CD4-positive, alpha-beta T cell (primary cell): Measurements from ENCODE around the gene TMED1. TPM values are rescaled to one million over a fixed set of nuclear protein-coding genes. Genes with fewer than 3 reads are reported as not detected.
"Not testable (repeated sequence)": the region's sequence is repeated elsewhere in the genome, so short reads cannot be mapped to it uniquely, and the experiment has no call there.

Experiments
- ATAC-seq: fragments of 200-7000 bp; cut with Tn5 transposase; one replicate; pipeline ENCODE4 v1.10.0; 2022; ENCODE audit warnings: mild to moderate bottlenecking; ENCODE audit not compliant: poor library complexity
- CTCF ChIA-PET: fragments of 350-600 bp; sonication (Branson Sonifier 250); formaldehyde crosslinking; loops from one replicate; lab custom pipeline; 2021; ENCODE audit warnings: antibody characterized with exemption, inconsistent platforms; lab: Charles Lee
- POLR2A ChIA-PET: fragments of 350-600 bp; sonication (Branson Sonifier 250); formaldehyde crosslinking; loops from one replicate; lab custom pipeline; 2021; ENCODE audit warnings: antibody characterized with exemption, inconsistent platforms; lab: Charles Lee
- DNase-seq, 14 experiments: peaks; one replicate each; pipeline ENCODE4 v3.0.0-alpha.2; 2013 to 2020; ENCODE audit warnings: mixed read lengths in 2 of 14
- H3K27ac ChIP-seq, 2 donors: one replicate each; pipeline versions ENCODE4 v1.5.1 to v1.7.0; 2013; ENCODE audit warnings: low read length in 2 of 2, low read depth in 1 of 2, mild to moderate bottlenecking in 1 of 2
- H3K27me3 ChIP-seq, 2 experiments: 1 replicate in 1 of 2; 2 replicates in 1 of 2; pipeline versions ENCODE4 v1.6.1 to v1.7.0; 2013; ENCODE audit warnings: low read length in 2 of 2, control low read depth in 1 of 2, mild to moderate bottlenecking in 1 of 2, moderate library complexity in 1 of 2; ENCODE audit not compliant: insufficient read depth in 2 of 2, control insufficient read depth in 1 of 2
- H3K36me3 ChIP-seq: one replicate; pipeline ENCODE4 v1.6.1; 2013; ENCODE audit warnings: low read length, control low read depth; ENCODE audit not compliant: insufficient read depth
- H3K4me1 ChIP-seq: one replicate; pipeline ENCODE4 v1.6.1; 2013; ENCODE audit warnings: low read length, control low read depth; ENCODE audit not compliant: insufficient read depth
- H3K4me3 ChIP-seq: one replicate; pipeline ENCODE4 v1.5.1; 2013; ENCODE audit warnings: mild to moderate bottlenecking, low read length, moderate library complexity
- H3K9me3 ChIP-seq, 2 experiments: 1 replicate in 1 of 2; 2 replicates in 1 of 2; pipeline versions ENCODE4 v1.6.1 to v1.7.0; 2013; ENCODE audit warnings: low read length in 2 of 2, mild to moderate bottlenecking in 2 of 2, control low read depth in 1 of 2, moderate library complexity in 1 of 2; ENCODE audit not compliant: control insufficient read depth in 1 of 2, insufficient read depth in 1 of 2
- H3K27ac Mint-ChIP-seq: one replicate; pipeline ENCODE4 v1.8.0; 2020; ENCODE audit warnings: mixed read lengths
- H3K27me3 Mint-ChIP-seq: one replicate; pipeline ENCODE4 v1.8.0; 2021; ENCODE audit warnings: mixed read lengths
- H3K36me3 Mint-ChIP-seq: one replicate; pipeline ENCODE4 v1.8.0; 2021; ENCODE audit warnings: low read depth, mixed read lengths
- H3K4me1 Mint-ChIP-seq: one replicate; pipeline ENCODE4 v1.8.0; 2021; ENCODE audit warnings: low read depth, mixed read lengths
- H3K4me3 Mint-ChIP-seq: one replicate; pipeline ENCODE4 v1.8.0; 2020; ENCODE audit warnings: mild to moderate bottlenecking, mixed read lengths
- H3K9me3 Mint-ChIP-seq: one replicate; pipeline ENCODE4 v1.8.0; 2020; ENCODE audit warnings: mixed read lengths
- intact Hi-C, 2 experiments: fragments of 100-400 bp; cut with DNase I in 1 of 2; cut with micrococcal nuclease in 1 of 2; formaldehyde crosslinking; loops; one replicate each; pipeline versions ENCODE4 v1.15.1 to v1.9.0; 2023 to 2025; cut with DNase I, micrococcal nuclease
- total RNA-seq, 174 experiments: library from RNA in 2 of 174; stranded (reverse) in 2 of 174; gene quantifications; one replicate each; pipeline ENCODE4 v1.2.3 and lab custom pipeline; 2021 to 2026
- TF ChIP-seq, protein P1 (sequence below): fragments of 200-600 bp; IDR thresholded peaks from one replicate; pipeline ENCODE4 v1.8.0; 2022; ENCODE audit warnings: antibody characterized with exemption, mild to moderate bottlenecking

TMED1 gene
- total RNA-seq, 2 experiments from 2014 or later = 6.7 to 7.0 TPM

DNA sequence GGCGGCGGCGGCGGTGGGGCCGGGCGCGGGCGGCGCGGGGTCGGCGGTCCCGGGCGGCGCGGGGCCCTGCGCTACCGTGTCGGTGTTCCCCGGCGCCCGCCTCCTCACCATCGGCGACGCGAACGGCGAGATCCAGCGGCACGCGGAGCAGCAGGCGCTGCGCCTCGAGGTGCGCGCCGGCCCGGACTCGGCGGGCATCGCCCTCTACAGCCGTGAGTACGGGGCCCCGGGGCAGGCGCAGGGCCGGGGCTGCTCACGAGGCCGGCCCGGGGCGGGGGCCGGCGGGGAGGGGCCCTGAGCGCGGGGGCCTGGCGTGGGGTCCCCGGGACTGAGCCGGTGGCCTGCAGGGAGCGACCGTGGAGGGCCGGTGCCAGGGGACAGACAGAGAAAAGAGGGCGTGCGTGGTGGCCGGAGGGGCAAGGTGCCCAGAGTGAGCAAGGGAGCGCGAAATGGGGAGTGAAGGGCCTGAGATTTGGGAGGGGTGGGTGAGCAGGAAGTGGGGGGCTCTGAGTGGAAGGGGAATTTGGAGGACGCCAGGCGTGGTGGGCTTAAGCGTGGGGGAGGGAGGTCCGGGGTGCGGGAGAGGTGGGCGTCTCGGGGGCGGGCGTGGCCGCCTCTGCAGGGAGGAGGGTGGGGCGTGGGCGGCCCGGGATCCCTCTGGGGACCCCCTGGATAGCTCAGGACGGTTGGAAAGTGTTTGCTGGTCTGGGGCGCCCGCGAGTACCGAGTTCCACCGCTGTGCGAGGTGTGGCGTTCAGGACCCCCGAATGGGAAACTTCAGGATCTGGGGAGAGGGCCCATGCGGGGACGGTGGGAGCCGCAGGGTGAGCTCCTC lies 35.9 kb upstream of the TMED1 start:
- Histone ChIP-seq H3K36me3 (no peaks in the 10 kb centered on the region), H3K27ac (no peak overlapping the region), H3K9me3 (no peaks in the 10 kb centered on the region), H3K4me3 (peak overlapping the region; percentile 69), H3K27me3 (no peaks in the 10 kb centered on the region), H3K4me1 (peaks cover 32% of the 10 kb centered on the region)
- no peak for ATAC-seq
- peak overlapping the region; percentile 31 for H3K27ac Mint-ChIP-seq
- CTCF ChIA-PET = interaction anchor here (0.9 to 1.5 kb wide), 3 partner anchors 8 to 155 kb away, joined by 3 to 7 read pairs (median 4); partner anchors contain the start of gene TMED1
- H3K9me3 Mint-ChIP-seq = no peaks in the 10 kb centered on the region
- TF ChIP-seq, protein P1, sequence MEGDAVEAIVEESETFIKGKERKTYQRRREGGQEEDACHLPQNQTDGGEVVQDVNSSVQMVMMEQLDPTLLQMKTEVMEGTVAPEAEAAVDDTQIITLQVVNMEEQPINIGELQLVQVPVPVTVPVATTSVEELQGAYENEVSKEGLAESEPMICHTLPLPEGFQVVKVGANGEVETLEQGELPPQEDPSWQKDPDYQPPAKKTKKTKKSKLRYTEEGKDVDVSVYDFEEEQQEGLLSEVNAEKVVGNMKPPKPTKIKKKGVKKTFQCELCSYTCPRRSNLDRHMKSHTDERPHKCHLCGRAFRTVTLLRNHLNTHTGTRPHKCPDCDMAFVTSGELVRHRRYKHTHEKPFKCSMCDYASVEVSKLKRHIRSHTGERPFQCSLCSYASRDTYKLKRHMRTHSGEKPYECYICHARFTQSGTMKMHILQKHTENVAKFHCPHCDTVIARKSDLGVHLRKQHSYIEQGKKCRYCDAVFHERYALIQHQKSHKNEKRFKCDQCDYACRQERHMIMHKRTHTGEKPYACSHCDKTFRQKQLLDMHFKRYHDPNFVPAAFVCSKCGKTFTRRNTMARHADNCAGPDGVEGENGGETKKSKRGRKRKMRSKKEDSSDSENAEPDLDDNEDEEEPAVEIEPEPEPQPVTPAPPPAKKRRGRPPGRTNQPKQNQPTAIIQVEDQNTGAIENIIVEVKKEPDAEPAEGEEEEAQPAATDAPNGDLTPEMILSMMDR = no peak
- H3K27me3 Mint-ChIP-seq = no peaks in the 10 kb centered on the region
- POLR2A ChIA-PET = interaction anchor here (1.0 to 2.5 kb wide), 7 partner anchors 16 to 306 kb away, joined by 3 to 21 read pairs (median 5); partner anchors contain the start of genes DNM2, KRI1 and TMED1
- peaks cover 18% of the 10 kb centered on the region for H3K4me1 Mint-ChIP-seq
- DNase-seq = peak in 9 of 14 experiments; percentile 6 to 79 (median 20)
- intact Hi-C loops = loop anchor here (1.0 to 10.0 kb wide), 4 partner anchors 53 to 505 kb away; partner anchors contain the start of genes TIMM29 (in 2 of the 2), YIPF2 (in 2 of the 2) and CDKN2D (in 1 of the 2)
- H3K36me3 Mint-ChIP-seq = no peaks in the 10 kb centered on the region
- peak overlapping the region; percentile 86 for H3K4me3 Mint-ChIP-seq

DNA sequence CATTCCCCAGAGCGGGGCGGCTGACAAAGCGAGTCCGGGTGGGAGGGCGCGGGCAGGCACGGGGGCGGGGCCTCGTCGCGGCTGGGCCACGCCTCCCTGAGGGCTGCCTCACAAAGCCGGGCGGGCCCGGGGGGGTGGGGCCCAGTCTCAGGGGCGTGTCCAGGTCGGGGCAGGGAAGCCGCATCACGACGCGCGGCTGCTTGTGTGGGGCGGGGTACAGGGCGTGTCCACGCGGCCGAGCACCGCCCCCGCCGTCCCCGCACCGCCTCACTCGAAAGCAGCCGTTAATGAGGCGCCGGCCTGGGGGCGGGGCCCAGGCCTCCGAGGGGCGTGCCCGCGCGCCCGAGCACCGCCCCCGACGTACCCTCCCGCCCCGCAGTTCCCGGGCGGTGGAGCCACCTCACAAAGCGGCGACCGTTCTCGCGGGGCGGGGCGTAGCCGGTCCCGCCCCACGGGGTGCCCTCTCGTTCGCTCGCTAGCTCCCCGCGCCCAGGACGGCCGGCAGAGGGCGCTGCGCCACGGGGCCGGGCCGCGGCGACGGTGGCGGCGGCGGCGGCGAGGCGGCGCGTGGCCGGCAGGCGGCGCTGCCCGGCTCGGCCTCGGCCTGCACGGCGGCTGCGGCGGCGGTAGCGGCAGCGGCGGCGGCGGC lies 35.1 kb upstream of the TMED1 start, which contains the start of gene CARM1:
CARM1 (plus strand) TSS at position 599 of the 649 bp plus-strand sequence. CDS start 150 bp downstream, outside the sequence.
- ChIA-PET CTCF (interaction anchor here (0.6 to 1.2 kb wide), 3 partner anchors 35 to 170 kb away, joined by 3 to 4 read pairs (median 3); partner anchors contain the start of genes QTRT1 and TMED1), POLR2A (interaction anchor here (0.5 to 2.5 kb wide), 8 partner anchors 32 to 305 kb away, joined by 3 to 21 read pairs (median 3); partner anchors contain the start of genes DNM2, KRI1 and TMED1)
- peak within 1 kb of the TSS in 1 of 2 donors; percentile 57 for H3K27ac ChIP-seq
- no peaks in the 10 kb centered on the region for H3K36me3 ChIP-seq
- Mint-ChIP-seq H3K4me3 (peak within 1 kb of the TSS; percentile 86), H3K27ac (peak within 1 kb of the TSS; percentile 54), H3K36me3 (no peaks in the 10 kb centered on the region), H3K27me3 (no peaks in the 10 kb centered on the region), H3K9me3 (no peaks in the 10 kb centered on the region), H3K4me1 (peaks cover 18% of the 10 kb centered on the region)
- TF ChIP-seq, protein P1 = peak; percentile 34
- H3K4me3 ChIP-seq = peak within 1 kb of the TSS; percentile 69
- H3K27me3 ChIP-seq = no peaks in the 10 kb centered on the region
- H3K9me3 ChIP-seq = no peaks in the 10 kb centered on the region
- intact Hi-C loops = loop anchor here (1.0 to 10.0 kb wide), 4 partner anchors 54 to 506 kb away; partner anchors contain the start of genes TIMM29 (in 2 of the 2), YIPF2 (in 2 of the 2) and CDKN2D (in 1 of the 2)
- peak; percentile 83 for ATAC-seq
- H3K4me1 ChIP-seq = peaks cover 26% of the 10 kb centered on the region
- DNase-seq = peak; percentile 98 to 100 (median 99)

DNA sequence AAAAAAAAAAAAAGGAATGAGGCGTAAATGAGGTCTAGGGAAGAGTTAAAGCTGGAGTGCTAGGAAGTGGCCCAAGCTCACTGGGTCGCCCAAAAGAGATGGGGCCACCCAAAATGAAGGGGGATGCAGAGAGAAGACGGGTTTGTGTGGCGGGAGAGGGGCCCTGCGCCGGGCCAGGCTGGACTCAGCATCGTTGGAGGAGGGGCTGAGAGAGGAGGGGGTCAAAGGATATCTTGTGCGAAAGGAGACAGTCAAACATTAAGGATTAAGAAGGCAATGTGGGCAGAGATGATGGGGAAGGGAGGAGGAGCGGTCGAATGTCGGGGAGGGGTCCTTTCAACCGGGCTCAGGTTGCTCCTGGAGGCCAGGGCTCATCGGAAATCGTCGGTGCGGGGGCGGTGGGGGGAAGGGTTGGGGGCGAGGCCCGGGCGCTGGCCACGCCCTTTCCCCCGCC lies 34.5 kb upstream of the TMED1 start:
- H3K36me3 Mint-ChIP-seq = no peaks in the 10 kb centered on the region
- ChIA-PET POLR2A (interaction anchor here (0.5 to 2.5 kb wide), 8 partner anchors 33 to 305 kb away, joined by 3 to 21 read pairs (median 3); partner anchors contain the start of genes DNM2, KRI1 and TMED1), CTCF (interaction anchor here (0.6 to 1.2 kb wide), 3 partner anchors 34 to 169 kb away, joined by 3 to 4 read pairs (median 3); partner anchors contain the start of genes QTRT1 and TMED1)
- peak overlapping the region; percentile 54 for H3K27ac Mint-ChIP-seq
- H3K4me3 Mint-ChIP-seq = peak overlapping the region; percentile 76
- ATAC-seq (no peak), DNase-seq (peak in 1 of 14 experiments; percentile 7)
- H3K4me3 ChIP-seq = peak overlapping the region; percentile 44
- H3K27me3 Mint-ChIP-seq = no peaks in the 10 kb centered on the region
- TF ChIP-seq, protein P1 = no peak
- H3K36me3 ChIP-seq = no peaks in the 10 kb centered on the region
- peak overlapping the region in 1 of 2 donors; percentile 57 for H3K27ac ChIP-seq
- no peaks in the 10 kb centered on the region for H3K9me3 Mint-ChIP-seq
- H3K4me1 ChIP-seq = peaks cover 26% of the 10 kb centered on the region
- intact Hi-C loops = loop anchor here (2.0 to 10.0 kb wide), 3 partner anchors 54 to 507 kb away; partner anchors contain the start of genes CDKN2D (in 1 of the 2), TIMM29 (in 1 of the 2) and YIPF2 (in 1 of the 2)
- H3K4me1 Mint-ChIP-seq = peaks cover 18% of the 10 kb centered on the region
- no peaks in the 10 kb centered on the region for H3K27me3 ChIP-seq
- no peaks in the 10 kb centered on the region for H3K9me3 ChIP-seq

DNA sequence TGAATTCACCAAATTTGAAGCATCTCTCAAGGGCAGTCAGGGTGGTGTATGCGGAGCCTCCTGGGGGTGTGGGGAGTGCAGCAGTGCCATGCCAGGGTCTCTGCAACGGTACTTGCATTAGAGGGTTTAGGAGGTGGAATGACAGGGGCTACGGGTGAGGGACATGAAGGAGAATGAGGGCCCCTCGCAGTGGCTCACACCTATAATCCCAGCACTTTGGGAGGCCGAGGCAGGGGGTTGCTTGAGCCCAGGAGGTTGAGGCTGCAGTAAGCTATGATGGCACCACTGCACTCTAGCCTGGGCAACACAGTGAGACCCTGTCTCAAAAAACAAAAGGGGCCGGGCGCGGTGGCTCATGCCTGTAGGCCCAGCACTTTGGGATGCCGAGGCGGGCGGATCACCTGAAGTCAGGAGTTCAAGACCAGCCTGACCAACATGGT lies 33.9 kb upstream of the TMED1 start:
- H3K4me1 Mint-ChIP-seq = peaks cover 18% of the 10 kb centered on the region
- H3K36me3 ChIP-seq, H3K9me3 Mint-ChIP-seq, ATAC-seq, H3K27me3 Mint-ChIP-seq, H3K27ac Mint-ChIP-seq, CTCF ChIA-PET, H3K36me3 Mint-ChIP-seq, POLR2A ChIA-PET, H3K4me3 ChIP-seq, H3K27me3 ChIP-seq, H3K27ac ChIP-seq, H3K9me3 ChIP-seq: not testable (repeated sequence)
- H3K4me3 Mint-ChIP-seq = peak overlapping the region; percentile 20
- peaks cover 26% of the 10 kb centered on the region for H3K4me1 ChIP-seq
- intact Hi-C loops = loop anchor here (2.0 to 10.0 kb wide), 3 partner anchors 55 to 507 kb away; partner anchors contain the start of genes CDKN2D (in 1 of the 2), TIMM29 (in 1 of the 2) and YIPF2 (in 1 of the 2)
- peak in 2 of 14 experiments; percentile 20 to 50 for DNase-seq
